MCF 10A (cell line): ENCODE data around the gene POLD4. TPM values are rescaled to one million over a fixed set of nuclear protein-coding genes. Genes with fewer than 3 reads are reported as not detected.

Experiments
- BruUV-seq: library from RNA; stranded (reverse); fragments of 400-500 nt; replicated peaks from 2 replicates; lab custom pipeline; 2021; lab: Mats Ljungman, UMichigan
- CTCF ChIA-PET: fragments of 300-600 bp; sonication (Branson Sonifier 250); formaldehyde crosslinking; extraction: SDS; loops from one replicate; lab custom pipeline; 2021; ENCODE audit warnings: antibody characterized with exemption, inconsistent platforms; lab: Yijun Ruan, JAX
- POLR2A ChIA-PET: fragments of 300-600, 350-650 bp; sonication (Branson Sonifier 250); formaldehyde crosslinking; extraction: SDS; loops from one replicate; lab custom pipeline; 2020; ENCODE audit warnings: antibody characterized with exemption, inconsistent platforms; lab: Yijun Ruan, JAX
- DNase-seq: peaks from one replicate; pipeline ENCODE4 v3.0.0-alpha.2; 2018; ENCODE audit not compliant: unreplicated experiment
- H3K27ac Mint-ChIP-seq: one replicate; pipeline ENCODE4 v1.8.0; 2022; ENCODE audit warnings: mild to moderate bottlenecking, low read depth, mixed read lengths; ENCODE audit not compliant: unreplicated experiment
- H3K27me3 Mint-ChIP-seq: one replicate; pipeline ENCODE4 v1.8.0; 2022; ENCODE audit warnings: mixed read lengths; ENCODE audit not compliant: insufficient read depth, unreplicated experiment
- H3K36me3 Mint-ChIP-seq: one replicate; pipeline ENCODE4 v1.8.0; 2022; ENCODE audit warnings: mild to moderate bottlenecking, moderate library complexity, mixed read lengths; ENCODE audit not compliant: insufficient read depth, unreplicated experiment
- H3K4me1 Mint-ChIP-seq: one replicate; pipeline ENCODE4 v1.8.0; 2022; ENCODE audit warnings: mixed read lengths; ENCODE audit not compliant: insufficient read depth, unreplicated experiment
- H3K4me3 Mint-ChIP-seq: one replicate; pipeline ENCODE4 v1.8.0; 2022; ENCODE audit warnings: mild to moderate bottlenecking, moderate library complexity, mixed read lengths; ENCODE audit not compliant: unreplicated experiment
- H3K9me3 Mint-ChIP-seq: one replicate; pipeline ENCODE4 v1.8.0; 2022; ENCODE audit warnings: mixed read lengths; ENCODE audit not compliant: unreplicated experiment
- CTCF ChIP-seq: fragments of 200-600 bp; IDR thresholded peaks from one replicate; pipeline ENCODE4 v1.8.0; 2022; ENCODE audit warnings: antibody characterized with exemption, mild to moderate bottlenecking; ENCODE audit not compliant: unreplicated experiment
- intact Hi-C: fragments of 100-400 bp; cut with micrococcal nuclease; formaldehyde crosslinking; loops from 2 replicates; pipeline ENCODE4 v1.14.1; 2022
- total RNA-seq: library from RNA; stranded (reverse); gene quantifications from 2 replicates; pipeline ENCODE4 v1.2.3, GENCODE V29; 2022

The POLD4 gene
- total RNA-seq, 1 experiment from 2014 or later = 54.8 TPM

DNA sequence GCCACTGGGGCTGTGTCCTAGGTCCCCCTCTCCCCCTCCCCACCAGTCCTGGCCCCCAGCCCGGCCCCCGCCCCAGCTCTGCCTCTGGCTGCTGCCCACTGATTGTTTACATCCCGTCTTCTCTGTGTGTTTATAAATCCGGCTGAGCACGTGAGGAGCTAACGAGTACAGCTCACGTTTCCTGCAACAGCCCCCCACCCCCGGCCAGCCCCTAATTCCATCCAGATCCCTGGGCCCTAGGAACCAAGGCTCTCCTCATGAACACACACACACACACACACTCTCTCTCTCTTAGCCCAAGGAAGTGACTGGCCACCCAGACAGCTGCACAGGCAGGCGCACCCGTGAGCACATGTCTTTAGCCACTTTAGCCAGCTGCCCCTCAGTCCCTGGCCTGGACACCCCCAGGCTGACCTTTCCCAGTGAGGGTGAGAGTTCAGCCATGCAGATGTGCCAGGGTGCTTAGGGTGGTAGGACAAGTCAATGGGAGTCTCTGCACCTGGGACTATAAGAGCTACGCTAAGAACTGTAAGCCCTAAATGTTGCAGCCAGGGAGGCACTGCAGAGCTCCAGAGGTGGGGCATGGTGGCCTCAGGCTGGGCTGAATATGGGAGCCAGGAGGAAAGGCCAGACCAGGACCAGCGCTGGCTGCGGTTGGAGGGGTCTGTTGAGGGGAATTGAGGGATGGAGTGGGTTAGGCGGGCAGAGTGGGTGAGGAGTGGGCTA is 17.2 kb upstream of the POLD4 start:
- H3K9me3 Mint-ChIP-seq = no peaks in the 10 kb centered on the region
- H3K4me1 Mint-ChIP-seq = peaks cover 55% of the 10 kb centered on the region
- no TSS peak for BruUV-seq
- TF ChIP-seq CTCF = no peak
- peak overlapping the region; percentile 50 for H3K27ac Mint-ChIP-seq
- no peaks in the 10 kb centered on the region for H3K27me3 Mint-ChIP-seq
- ChIA-PET CTCF (interaction anchor here (0.5 to 19.3 kb wide), 12 partner anchors 9 to 1481 kb away, joined by 3 to 659 read pairs (median 4); partner anchors contain the start of genes CDK2AP2, POLD4 and RPS6KB2), POLR2A (interaction anchor here (0.5 to 6.9 kb wide), 7 partner anchors 9 to 966 kb away, joined by 3 to 91 read pairs (median 3); partner anchors contain the start of gene POLD4)
- DNase-seq = no peak
- peaks cover 11% of the 10 kb centered on the region for H3K36me3 Mint-ChIP-seq
- intact Hi-C loops = no loop called here
- no peak overlapping the region for H3K4me3 Mint-ChIP-seq

DNA sequence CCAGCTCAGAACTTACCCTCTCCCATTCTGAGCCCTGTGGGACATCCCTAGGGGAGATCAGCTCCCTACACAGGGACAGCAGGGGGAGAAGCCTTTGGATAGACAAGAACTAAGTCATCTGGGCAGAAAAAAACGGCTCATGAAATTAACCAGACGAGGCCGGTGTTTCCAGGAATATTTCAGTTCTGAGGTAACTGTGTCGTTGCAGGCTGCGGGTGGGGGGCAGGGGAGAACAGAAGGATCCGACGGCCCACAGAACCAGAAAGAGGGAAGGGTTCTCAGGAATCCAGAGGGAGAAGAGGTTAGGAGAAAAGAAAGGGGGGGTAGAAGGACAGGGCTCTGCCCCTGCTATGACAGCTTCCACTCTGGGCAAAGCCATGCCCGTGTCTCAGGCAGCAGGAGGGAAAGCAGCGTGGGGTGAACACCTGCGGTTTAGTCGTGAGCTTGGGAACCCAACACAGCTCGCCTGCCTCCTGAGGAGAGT is 16.5 kb upstream of the POLD4 start:
- no peak for TF ChIP-seq CTCF
- DNase-seq = no peak
- H3K27ac Mint-ChIP-seq = no peak overlapping the region
- POLR2A ChIA-PET = interaction anchor here (1.2 to 6.9 kb wide), 4 partner anchors 8 to 20 kb away, joined by 3 to 91 read pairs (median 9); partner anchors contain the start of gene POLD4
- no peaks in the 10 kb centered on the region for H3K27me3 Mint-ChIP-seq
- CTCF ChIA-PET = interaction anchor here (0.5 to 19.3 kb wide), 7 partner anchors 10 to 1481 kb away, joined by 3 to 659 read pairs (median 5); partner anchors contain the start of genes POLD4 and RPS6KB2
- no peaks in the 10 kb centered on the region for H3K9me3 Mint-ChIP-seq
- no peak overlapping the region for H3K4me3 Mint-ChIP-seq
- BruUV-seq = no TSS peak
- intact Hi-C loops = no loop called here
- H3K4me1 Mint-ChIP-seq = peaks cover 56% of the 10 kb centered on the region
- H3K36me3 Mint-ChIP-seq = peaks cover 11% of the 10 kb centered on the region

- TF ChIP-seq CTCF = no peak
- BruUV-seq = no TSS peak
- intact Hi-C loops = no loop called here
- ChIA-PET POLR2A (interaction anchor here (1.2 to 6.9 kb wide), 2 partner anchors 14 to 21 kb away, joined by 3 to 91 read pairs; partner anchors contain the start of gene POLD4), CTCF (interaction anchor here (0.5 to 19.3 kb wide), 5 partner anchors 10 to 202 kb away, joined by 3 to 659 read pairs (median 6); partner anchors contain the start of gene POLD4)
- no peaks in the 10 kb centered on the region for H3K27me3 Mint-ChIP-seq
- peaks cover 11% of the 10 kb centered on the region for H3K36me3 Mint-ChIP-seq
- H3K9me3 Mint-ChIP-seq = no peaks in the 10 kb centered on the region
- H3K27ac Mint-ChIP-seq = no peak overlapping the region
- no peak for DNase-seq
- peaks cover 51% of the 10 kb centered on the region for H3K4me1 Mint-ChIP-seq
- H3K4me3 Mint-ChIP-seq = no peak overlapping the region
Observed at GRCh38 chr11:67369275-67369674, 15.9 kb upstream of the POLD4 start.

GRCh38 chr11:67368621-67369020 is 15.3 kb upstream of the POLD4 start:
- DNase-seq = no peak
- ChIA-PET POLR2A (interaction anchor here (6.9 kb wide), 1 partner anchor 14 kb away, joined by 91 read pairs; the partner anchor contains the start of gene POLD4), CTCF (interaction anchor here (1.2 to 19.3 kb wide), 4 partner anchors 11 to 23 kb away, joined by 5 to 659 read pairs (median 17); partner anchors contain the start of gene POLD4)
- H3K27me3 Mint-ChIP-seq = no peaks in the 10 kb centered on the region
- peaks cover 17% of the 10 kb centered on the region for H3K36me3 Mint-ChIP-seq
- intact Hi-C loops = no loop called here
- no peak overlapping the region for H3K4me3 Mint-ChIP-seq
- H3K9me3 Mint-ChIP-seq = no peaks in the 10 kb centered on the region
- no peak overlapping the region for H3K27ac Mint-ChIP-seq
- BruUV-seq = no TSS peak
- TF ChIP-seq CTCF = no peak
- H3K4me1 Mint-ChIP-seq = peaks cover 46% of the 10 kb centered on the region
